NCI-H460 (cell line): ENCODE data around the gene STYXL1. TPM values are rescaled to one million over a fixed set of nuclear protein-coding genes. Genes with fewer than 3 reads are reported as not detected.

Source experiments
- DNase-seq: peaks from one replicate; pipeline ENCODE4 v3.0.0-alpha.2; 2016; ENCODE audit warnings: low read depth; ENCODE audit errors: extremely low read depth
- total RNA-seq: library from RNA; depleted of rRNA; stranded (reverse); fragments of >200 nt; shearing (Covaris generic); gene quantifications from 2 replicates; pipeline ENCODE4 v1.2.3, GENCODE V29; 2014

STYXL1 gene
- total RNA-seq, 1 experiment from 2014 or later, result 102 TPM

GRCh38 chr7:75995052-75995471 lies 52.7 kb downstream of the STYXL1 start:
- DNase-seq, result no peak

- DNase-seq, result peak; percentile 89
Measured at GRCh38 chr7:75994388-75995051, 53.3 kb downstream of the STYXL1 start, which contains the start of gene TMEM120A. TMEM120A (minus strand) TSS chr7:75994595; CDS start chr7:75994570, 25 bp downstream.

GRCh38 chr7:75993689-75994387 lies 54.0 kb downstream of the STYXL1 start:
- DNase-seq, result peak; percentile 13

DNA sequence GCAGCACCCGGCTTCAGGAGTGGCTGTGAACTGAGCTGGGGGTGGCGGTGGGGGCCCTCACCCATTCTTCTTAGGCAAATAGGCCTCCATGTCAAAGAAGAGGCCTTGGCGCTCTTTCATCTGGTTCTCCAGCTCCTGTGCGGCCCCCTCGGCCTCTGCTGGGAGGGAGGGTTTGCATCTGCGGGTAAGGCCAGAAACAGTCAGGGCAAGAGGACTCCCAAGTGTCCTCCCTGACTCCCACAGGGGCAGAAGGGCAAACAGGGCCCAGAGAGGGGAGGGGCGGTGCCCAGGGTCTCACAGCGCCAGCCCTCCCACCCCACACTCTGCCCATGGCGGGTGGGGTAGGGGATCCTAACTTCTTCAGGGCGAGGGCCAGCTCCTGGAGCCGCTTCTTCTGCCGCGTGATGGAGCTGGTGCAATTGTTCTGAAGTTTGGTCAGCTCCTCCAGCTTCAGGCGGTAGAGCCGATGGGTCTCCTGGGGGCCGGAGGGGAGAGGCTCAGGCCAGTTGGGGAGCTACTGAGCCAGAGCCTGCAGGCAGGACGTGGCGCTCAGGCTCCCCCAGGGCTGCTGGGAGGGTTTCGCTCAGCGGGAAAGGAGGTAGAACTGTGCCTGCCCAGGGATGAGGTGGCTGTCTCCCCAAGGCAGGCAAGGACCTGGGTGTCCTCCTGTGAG lies 55.6 kb downstream of the STYXL1 start:
- no peak for DNase-seq

GRCh38 chr7:75991531-75992082 lies 56.2 kb downstream of the STYXL1 start:
- no peak for DNase-seq

- DNase-seq, result no peak
Measured at GRCh38 chr7:75989500-75990388, 58.1 kb downstream of the STYXL1 start.

DNA sequence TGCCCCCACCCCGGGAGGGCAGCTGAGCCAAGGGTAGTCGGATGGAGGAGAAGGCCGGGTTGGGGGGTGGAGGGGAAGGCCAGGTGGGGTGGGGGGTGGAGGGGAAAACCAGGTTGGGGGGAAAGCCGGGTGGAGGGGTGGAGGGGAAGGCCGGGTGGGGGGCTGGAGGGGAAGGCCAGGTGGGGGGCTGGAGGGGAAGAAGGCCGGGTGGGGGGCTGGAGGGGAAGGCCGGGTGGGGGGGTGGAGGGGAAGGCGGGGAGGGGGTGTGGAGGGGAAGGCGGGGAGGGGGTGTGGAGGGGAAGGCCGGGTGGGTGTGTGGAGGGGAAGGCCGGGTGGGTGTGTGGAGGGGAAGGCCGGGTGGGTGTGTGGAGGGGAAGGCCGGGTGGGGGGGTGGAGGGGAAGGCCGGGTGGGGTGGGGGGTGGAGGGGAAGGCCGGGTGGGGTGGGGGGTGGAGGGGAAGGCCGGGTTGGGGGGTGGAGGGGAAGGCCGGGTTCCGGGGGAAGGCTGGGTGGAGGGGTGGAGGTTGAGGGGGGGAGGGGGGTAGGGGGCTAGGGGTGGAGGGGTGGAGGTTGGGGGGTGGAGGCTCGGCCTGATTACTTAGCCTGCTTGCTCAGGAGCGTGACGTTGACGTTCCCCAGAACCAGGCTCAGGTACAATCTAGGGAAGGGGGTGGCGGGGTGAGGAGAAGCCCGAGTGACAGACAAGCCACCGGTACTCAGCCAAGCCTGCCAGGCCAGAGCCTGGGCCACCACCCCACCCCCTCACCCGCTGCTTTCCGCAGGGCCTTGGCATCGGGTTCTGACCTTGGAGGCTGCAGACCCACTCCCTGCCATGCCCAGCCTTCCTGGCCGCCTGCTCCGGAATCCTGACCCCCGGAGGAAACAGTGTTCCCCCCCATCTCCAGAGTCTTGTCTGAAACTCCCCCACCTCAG lies 59.0 kb downstream of the STYXL1 start:
- DNase-seq, result no peak

- DNase-seq, result no peak
Measured at GRCh38 chr7:75987805-75988567, 59.8 kb downstream of the STYXL1 start.

- DNase-seq, result no peak
Measured at GRCh38 chr7:75987026-75987804, 60.6 kb downstream of the STYXL1 start.

GRCh38 chr7:75986147-75986781 lies 61.5 kb downstream of the STYXL1 start:
- no peak for DNase-seq

GRCh38 chr7:75985518-75986146 lies 62.2 kb downstream of the STYXL1 start:
- DNase-seq, result no peak

DNA sequence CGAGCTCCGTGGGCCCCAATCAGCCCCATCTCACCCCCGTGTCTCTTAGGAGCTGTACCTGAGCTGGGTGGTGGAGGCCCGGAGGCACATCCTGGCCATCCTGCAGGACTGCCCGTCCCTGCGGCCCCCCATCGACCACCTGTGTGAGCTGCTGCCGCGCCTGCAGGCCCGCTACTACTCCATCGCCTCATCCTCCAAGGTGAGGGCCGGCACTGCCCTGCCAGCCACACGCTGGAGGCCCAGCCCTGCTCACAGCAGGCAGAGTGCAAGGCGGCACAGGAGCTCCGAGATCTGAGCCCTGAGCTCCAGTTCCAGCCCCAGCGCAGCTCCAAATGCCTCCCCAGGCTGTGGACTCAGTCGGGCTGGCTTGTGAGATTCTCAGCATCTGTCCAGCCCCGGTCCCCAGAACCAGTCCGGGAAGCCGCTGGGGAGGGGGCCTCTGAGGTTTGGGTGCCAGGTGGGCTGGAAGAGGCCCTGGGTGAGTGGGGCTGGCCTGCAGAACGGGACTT lies 62.7 kb downstream of the STYXL1 start:
- no peak for DNase-seq

DNA sequence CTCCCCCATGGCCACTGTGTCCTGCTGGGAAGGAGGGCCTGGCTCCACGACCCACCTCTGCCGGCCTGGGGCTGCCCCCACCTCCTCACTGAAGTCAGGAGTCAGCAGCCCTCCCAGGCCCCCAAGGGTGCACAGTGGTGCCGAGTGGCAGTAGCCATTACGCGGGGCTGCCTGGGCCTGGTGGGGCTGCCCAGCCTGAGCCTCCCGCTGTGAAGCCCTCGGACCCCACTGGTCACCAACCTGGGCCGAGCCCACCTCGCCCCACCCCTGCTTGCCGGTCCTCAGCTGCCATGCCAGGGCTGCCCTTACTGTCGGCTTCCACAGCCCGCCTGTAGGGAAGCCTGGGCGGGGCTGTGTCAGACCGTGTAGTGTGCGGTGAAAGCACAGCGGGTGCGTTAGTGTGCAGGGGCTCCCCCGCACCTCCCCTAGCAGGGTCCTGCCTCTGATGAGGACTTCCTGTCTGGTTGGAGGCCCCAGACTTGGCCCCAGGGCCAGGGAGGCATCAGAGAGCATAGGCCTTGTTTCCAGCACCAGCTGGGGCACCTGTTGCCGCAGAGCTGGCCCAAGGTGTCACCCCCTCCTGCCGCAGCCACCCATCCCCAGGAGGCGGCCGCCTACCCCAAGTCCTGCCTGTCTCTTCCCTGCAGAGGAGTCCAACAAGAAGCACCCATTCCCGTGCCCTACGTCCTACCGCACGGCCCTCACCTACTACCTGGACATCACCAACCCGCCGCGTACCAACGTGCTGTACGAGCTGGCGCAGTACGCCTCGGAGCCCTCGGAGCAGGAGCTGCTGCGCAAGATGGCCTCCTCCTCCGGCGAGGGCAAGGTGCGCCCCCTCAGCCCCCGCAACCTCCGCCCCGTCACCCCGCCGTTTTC lies 63.4 kb downstream of the STYXL1 start:
- DNase-seq, result no peak

DNA sequence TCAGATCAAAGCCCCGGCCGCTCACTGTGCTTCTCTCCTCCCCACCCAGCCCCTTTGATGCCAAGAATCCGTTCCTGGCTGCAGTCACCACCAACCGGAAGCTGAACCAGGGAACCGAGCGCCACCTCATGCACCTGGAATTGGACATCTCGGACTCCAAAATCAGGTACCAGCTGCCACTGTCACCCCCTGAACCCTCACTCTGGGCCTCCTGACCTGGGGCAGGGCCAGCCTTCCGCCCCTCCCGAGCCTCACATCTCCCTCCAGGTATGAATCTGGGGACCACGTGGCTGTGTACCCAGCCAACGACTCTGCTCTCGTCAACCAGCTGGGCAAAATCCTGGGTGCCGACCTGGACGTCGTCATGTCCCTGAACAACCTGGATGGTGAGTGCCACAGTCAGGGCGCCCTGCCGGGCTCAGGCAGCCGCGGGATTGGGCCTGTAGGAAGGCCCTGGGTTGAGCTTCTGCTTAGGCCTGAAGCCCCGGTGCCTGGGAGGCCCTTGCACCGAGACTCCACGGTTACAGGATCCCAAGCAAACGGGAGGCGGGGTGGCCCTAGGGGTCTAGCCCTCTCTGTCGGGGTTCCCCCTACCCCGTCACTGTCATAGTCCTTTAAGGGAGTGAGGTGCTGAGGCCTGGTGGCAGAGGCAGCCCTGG lies 64.2 kb downstream of the STYXL1 start:
- DNase-seq, result no peak
